GM23338 (cell line): ENCODE results near the gene SLC16A2.

Experiments used
- CREB1 ChIP-seq: fragments of 250-450 bp; sonication (Bioruptor Pico); IDR thresholded peaks from 2 replicates; pipeline ENCODE4 v1.5.0; 2020; ENCODE audit warnings: low read depth, mild to moderate bottlenecking, moderate library complexity
- EZH2 ChIP-seq: fragments of 200-600 bp; sonication (generic); IDR thresholded peaks from one replicate; pipeline ENCODE4 v1.8.0; 2017; ENCODE audit warnings: antibody characterized with exemption, mild to moderate bottlenecking, low read depth; ENCODE audit not compliant: unreplicated experiment
- POLR2AphosphoS5 ChIP-seq: IDR thresholded peaks from 2 replicates; pipeline ENCODE4 v1.6.1; 2016; ENCODE audit warnings: antibody characterized with exemption, low read depth
- ZNF331 ChIP-seq: fragments of 250-450 bp; sonication (Bioruptor Pico); IDR thresholded peaks from 2 replicates; pipeline ENCODE4 v1.5.0; 2020; ENCODE audit warnings: low read depth, mild to moderate bottlenecking, moderate library complexity
- TF ChIP-seq, protein P1 (sequence below): fragments of 250-450 bp; sonication (Bioruptor Pico); IDR thresholded peaks from 2 replicates; pipeline ENCODE4 v1.5.0; 2020; ENCODE audit warnings: mild to moderate bottlenecking, moderate library complexity
- TF ChIP-seq, protein P2 (sequence below), 2 experiments: fragments of 200-600 bp in 1 of 2; sonication (generic) in 1 of 2; conservative IDR thresholded peaks; 2 replicates each; pipeline versions ENCODE4 v1.5.1 to v1.6.1; 2016 to 2017; ENCODE audit warnings: antibody characterized with exemption in 2 of 2, low read depth in 2 of 2, mild to moderate bottlenecking in 2 of 2, moderate library complexity in 1 of 2
- TF ChIP-seq, protein P3 (sequence below): IDR thresholded peaks from one replicate; pipeline ENCODE4 v1.6.1; 2018; ENCODE audit warnings: antibody characterized with exemption; ENCODE audit not compliant: unreplicated experiment

DNA sequence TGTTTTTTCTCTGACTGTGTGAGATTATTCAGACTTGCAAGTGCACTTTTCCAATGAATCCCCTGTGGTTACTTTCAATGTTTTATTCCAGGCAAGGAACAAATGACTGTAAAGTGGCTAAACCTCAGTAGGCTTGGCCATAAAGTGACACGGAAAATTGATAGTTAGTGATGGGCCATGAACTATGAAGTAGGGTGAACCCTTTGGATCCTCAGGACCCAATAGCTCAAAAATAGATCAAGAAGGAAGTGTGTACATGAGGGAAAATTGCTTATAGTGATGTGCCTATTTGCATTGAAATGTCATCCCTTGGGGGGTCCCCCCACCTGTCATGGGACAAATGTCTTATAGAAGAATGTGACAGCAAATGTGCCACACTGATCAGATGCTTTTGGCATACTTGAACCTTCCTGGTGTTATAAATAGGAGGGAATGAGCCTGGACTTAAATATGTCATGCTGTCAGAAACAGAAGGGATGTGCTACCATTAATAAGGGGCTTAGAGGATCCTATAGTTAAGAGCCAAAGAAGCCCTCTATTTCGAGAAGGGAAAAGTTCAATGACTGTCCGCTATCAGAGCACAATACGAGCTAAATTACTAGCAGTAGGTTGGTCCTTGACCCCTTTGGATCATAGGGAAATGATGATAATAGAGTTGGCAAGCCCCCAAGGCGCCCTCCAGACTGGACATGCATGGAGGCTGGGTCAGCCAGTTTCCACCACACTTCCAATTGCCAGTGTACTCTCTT is 30.3 kb downstream of the SLC16A2 start:
- TF ChIP-seq, protein P1, sequence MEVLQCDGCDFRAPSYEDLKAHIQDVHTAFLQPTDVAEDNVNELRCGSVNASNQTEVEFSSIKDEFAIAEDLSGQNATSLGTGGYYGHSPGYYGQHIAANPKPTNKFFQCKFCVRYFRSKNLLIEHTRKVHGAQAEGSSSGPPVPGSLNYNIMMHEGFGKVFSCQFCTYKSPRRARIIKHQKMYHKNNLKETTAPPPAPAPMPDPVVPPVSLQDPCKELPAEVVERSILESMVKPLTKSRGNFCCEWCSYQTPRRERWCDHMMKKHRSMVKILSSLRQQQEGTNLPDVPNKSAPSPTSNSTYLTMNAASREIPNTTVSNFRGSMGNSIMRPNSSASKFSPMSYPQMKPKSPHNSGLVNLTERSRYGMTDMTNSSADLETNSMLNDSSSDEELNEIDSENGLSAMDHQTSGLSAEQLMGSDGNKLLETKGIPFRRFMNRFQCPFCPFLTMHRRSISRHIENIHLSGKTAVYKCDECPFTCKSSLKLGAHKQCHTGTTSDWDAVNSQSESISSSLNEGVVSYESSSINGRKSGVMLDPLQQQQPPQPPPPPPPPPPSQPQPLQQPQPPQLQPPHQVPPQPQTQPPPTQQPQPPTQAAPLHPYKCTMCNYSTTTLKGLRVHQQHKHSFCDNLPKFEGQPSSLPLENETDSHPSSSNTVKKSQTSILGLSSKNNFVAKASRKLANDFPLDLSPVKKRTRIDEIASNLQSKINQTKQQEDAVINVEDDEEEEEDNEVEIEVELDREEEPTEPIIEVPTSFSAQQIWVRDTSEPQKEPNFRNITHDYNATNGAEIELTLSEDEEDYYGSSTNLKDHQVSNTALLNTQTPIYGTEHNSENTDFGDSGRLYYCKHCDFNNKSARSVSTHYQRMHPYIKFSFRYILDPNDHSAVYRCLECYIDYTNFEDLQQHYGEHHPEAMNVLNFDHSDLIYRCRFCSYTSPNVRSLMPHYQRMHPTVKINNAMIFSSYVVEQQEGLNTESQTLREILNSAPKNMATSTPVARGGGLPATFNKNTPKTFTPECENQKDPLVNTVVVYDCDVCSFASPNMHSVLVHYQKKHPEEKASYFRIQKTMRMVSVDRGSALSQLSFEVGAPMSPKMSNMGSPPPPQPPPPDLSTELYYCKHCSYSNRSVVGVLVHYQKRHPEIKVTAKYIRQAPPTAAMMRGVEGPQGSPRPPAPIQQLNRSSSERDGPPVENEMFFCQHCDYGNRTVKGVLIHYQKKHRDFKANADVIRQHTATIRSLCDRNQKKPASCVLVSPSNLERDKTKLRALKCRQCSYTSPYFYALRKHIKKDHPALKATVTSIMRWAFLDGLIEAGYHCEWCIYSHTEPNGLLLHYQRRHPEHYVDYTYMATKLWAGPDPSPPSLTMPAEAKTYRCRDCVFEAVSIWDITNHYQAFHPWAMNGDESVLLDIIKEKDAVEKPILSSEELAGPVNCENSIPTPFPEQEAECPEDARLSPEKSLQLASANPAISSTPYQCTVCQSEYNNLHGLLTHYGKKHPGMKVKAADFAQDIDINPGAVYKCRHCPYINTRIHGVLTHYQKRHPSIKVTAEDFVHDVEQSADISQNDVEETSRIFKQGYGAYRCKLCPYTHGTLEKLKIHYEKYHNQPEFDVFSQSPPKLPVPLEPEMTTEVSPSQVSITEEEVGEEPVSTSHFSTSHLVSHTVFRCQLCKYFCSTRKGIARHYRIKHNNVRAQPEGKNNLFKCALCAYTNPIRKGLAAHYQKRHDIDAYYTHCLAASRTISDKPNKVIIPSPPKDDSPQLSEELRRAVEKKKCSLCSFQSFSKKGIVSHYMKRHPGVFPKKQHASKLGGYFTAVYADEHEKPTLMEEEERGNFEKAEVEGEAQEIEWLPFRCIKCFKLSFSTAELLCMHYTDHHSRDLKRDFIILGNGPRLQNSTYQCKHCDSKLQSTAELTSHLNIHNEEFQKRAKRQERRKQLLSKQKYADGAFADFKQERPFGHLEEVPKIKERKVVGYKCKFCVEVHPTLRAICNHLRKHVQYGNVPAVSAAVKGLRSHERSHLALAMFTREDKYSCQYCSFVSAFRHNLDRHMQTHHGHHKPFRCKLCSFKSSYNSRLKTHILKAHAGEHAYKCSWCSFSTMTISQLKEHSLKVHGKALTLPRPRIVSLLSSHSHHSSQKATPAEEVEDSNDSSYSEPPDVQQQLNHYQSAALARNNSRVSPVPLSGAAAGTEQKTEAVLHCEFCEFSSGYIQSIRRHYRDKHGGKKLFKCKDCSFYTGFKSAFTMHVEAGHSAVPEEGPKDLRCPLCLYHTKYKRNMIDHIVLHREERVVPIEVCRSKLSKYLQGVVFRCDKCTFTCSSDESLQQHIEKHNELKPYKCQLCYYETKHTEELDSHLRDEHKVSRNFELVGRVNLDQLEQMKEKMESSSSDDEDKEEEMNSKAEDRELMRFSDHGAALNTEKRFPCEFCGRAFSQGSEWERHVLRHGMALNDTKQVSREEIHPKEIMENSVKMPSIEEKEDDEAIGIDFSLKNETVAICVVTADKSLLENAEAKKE (CRISPR knock-in tag) = no peak
- TF ChIP-seq, protein P2, sequence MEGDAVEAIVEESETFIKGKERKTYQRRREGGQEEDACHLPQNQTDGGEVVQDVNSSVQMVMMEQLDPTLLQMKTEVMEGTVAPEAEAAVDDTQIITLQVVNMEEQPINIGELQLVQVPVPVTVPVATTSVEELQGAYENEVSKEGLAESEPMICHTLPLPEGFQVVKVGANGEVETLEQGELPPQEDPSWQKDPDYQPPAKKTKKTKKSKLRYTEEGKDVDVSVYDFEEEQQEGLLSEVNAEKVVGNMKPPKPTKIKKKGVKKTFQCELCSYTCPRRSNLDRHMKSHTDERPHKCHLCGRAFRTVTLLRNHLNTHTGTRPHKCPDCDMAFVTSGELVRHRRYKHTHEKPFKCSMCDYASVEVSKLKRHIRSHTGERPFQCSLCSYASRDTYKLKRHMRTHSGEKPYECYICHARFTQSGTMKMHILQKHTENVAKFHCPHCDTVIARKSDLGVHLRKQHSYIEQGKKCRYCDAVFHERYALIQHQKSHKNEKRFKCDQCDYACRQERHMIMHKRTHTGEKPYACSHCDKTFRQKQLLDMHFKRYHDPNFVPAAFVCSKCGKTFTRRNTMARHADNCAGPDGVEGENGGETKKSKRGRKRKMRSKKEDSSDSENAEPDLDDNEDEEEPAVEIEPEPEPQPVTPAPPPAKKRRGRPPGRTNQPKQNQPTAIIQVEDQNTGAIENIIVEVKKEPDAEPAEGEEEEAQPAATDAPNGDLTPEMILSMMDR (conservative IDR thresholded peaks at IDR 0.05; ENCODE audit: low read depth in 2 of 2) = no peak
- TF ChIP-seq POLR2AphosphoS5 (no peak), EZH2 (no peak), ZNF331 (no peak), CREB1 (CRISPR knock-in tag) (no peak)
- TF ChIP-seq, protein P3, sequence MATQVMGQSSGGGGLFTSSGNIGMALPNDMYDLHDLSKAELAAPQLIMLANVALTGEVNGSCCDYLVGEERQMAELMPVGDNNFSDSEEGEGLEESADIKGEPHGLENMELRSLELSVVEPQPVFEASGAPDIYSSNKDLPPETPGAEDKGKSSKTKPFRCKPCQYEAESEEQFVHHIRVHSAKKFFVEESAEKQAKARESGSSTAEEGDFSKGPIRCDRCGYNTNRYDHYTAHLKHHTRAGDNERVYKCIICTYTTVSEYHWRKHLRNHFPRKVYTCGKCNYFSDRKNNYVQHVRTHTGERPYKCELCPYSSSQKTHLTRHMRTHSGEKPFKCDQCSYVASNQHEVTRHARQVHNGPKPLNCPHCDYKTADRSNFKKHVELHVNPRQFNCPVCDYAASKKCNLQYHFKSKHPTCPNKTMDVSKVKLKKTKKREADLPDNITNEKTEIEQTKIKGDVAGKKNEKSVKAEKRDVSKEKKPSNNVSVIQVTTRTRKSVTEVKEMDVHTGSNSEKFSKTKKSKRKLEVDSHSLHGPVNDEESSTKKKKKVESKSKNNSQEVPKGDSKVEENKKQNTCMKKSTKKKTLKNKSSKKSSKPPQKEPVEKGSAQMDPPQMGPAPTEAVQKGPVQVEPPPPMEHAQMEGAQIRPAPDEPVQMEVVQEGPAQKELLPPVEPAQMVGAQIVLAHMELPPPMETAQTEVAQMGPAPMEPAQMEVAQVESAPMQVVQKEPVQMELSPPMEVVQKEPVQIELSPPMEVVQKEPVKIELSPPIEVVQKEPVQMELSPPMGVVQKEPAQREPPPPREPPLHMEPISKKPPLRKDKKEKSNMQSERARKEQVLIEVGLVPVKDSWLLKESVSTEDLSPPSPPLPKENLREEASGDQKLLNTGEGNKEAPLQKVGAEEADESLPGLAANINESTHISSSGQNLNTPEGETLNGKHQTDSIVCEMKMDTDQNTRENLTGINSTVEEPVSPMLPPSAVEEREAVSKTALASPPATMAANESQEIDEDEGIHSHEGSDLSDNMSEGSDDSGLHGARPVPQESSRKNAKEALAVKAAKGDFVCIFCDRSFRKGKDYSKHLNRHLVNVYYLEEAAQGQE = no peak
